IMR-90 (cell line): Measurements from ENCODE around the gene OSCP1. TPM values are rescaled to one million over a fixed set of nuclear protein-coding genes. Genes with fewer than 3 reads are reported as not detected.
A peak's percentile ranks its signal among the peaks of the same experiment; 100 is the strongest.

Experiments
- ATAC-seq: fragments of 200-7000 bp; cut with Tn5 transposase; 2 replicates; pipeline ENCODE4 v1.9.1; 2020; ENCODE audit warnings: low read depth, mild to moderate bottlenecking, moderate library complexity
- BruUV-seq: library from RNA; stranded (reverse); fragments of 400-500 nt; replicated peaks from 2 replicates; lab custom pipeline; 2021; lab: Mats Ljungman, UMichigan
- CTCF ChIA-PET: fragments of 300-600 bp; formaldehyde crosslinking; extraction: SDS; loops from one replicate; lab custom pipeline; 2021; ENCODE audit warnings: antibody characterized with exemption; lab: Yijun Ruan, JAX
- POLR2A ChIA-PET: fragments of 300-600 bp; sonication (Branson Sonifier 250); formaldehyde crosslinking; loops from one replicate; lab custom pipeline; 2022; ENCODE audit warnings: antibody characterized with exemption; ENCODE audit not compliant: unreplicated experiment; lab: Charles Lee
- DNase-seq: peaks from one replicate; pipeline ENCODE4 v3.0.0; 2013
- H2AFZ ChIP-seq: replicated peaks from 2 replicates; pipeline ENCODE3; 2013; ENCODE audit warnings: low read length, mild to moderate bottlenecking; ENCODE audit not compliant: poor library complexity
- H2AK5ac ChIP-seq: 2 replicates; pipeline ENCODE4 v1.6.1; 2013; ENCODE audit warnings: low read depth, low read length, inconsistent platforms
- H2AK9ac ChIP-seq: replicated peaks from 2 replicates; pipeline ENCODE3; 2013; ENCODE audit warnings: mild to moderate bottlenecking, low read depth, low read length, moderate library complexity; ENCODE audit not compliant: poor library complexity
- H2BK120ac ChIP-seq: 2 replicates; pipeline ENCODE4 v1.6.1; 2013; ENCODE audit warnings: low read depth, low read length, inconsistent platforms
- H2BK15ac ChIP-seq: 3 replicates; pipeline ENCODE4 v1.6.1; 2013; ENCODE audit warnings: low read depth, low read length, inconsistent platforms
- H2BK20ac ChIP-seq: 2 replicates; pipeline ENCODE4 v1.6.1; 2013; ENCODE audit warnings: low read depth, mild to moderate bottlenecking, inconsistent platforms, low read length, moderate library complexity
- H2BK5ac ChIP-seq: 2 replicates; pipeline ENCODE4 v1.6.1; 2013; ENCODE audit warnings: mild to moderate bottlenecking, low read depth, low read length, inconsistent platforms; ENCODE audit not compliant: poor library complexity, severe bottlenecking
- H3K14ac ChIP-seq: replicated peaks from 2 replicates; pipeline ENCODE4 v1.6.1; 2013; ENCODE audit warnings: low read depth, low read length, inconsistent platforms
- H3K18ac ChIP-seq: 2 replicates; pipeline ENCODE4 v1.6.1; 2013; ENCODE audit warnings: low read depth, low read length, control low read depth
- H3K23ac ChIP-seq: 2 replicates; pipeline ENCODE4 v1.6.1; 2013; ENCODE audit warnings: low read depth, low read length, inconsistent platforms
- H3K27ac ChIP-seq: 2 replicates; pipeline ENCODE4 v1.5.1; 2013; ENCODE audit warnings: mild to moderate bottlenecking, control low read depth, low read length; ENCODE audit not compliant: insufficient read depth
- H3K27me3 ChIP-seq: 2 replicates; pipeline ENCODE4 v1.6.1; 2013; ENCODE audit warnings: low read length; ENCODE audit not compliant: control insufficient read depth, insufficient read depth
- H3K36me3 ChIP-seq: 2 replicates; pipeline ENCODE4 v1.6.1; 2013; ENCODE audit warnings: low read length, mixed read lengths; ENCODE audit not compliant: control insufficient read depth, insufficient read depth
- H3K4ac ChIP-seq: 2 replicates; pipeline ENCODE4 v1.6.1; 2013; ENCODE audit warnings: low read depth, low read length, inconsistent platforms
- H3K4me1 ChIP-seq: 2 replicates; pipeline ENCODE4 v1.6.1; 2013; ENCODE audit warnings: low read length, mixed read lengths; ENCODE audit not compliant: control insufficient read depth, insufficient read depth
- H3K4me2 ChIP-seq: 2 replicates; pipeline ENCODE4 v1.6.1; 2013; ENCODE audit warnings: low read depth, mild to moderate bottlenecking, control low read depth, low read length, moderate library complexity
- H3K4me3 ChIP-seq: 2 replicates; pipeline ENCODE4 v1.5.1; 2013; ENCODE audit warnings: low read depth, mild to moderate bottlenecking, control low read depth, low read length, moderate library complexity; ENCODE audit not compliant: insufficient read depth
- H3K56ac ChIP-seq: 2 replicates; pipeline ENCODE4 v1.6.1; 2013; ENCODE audit warnings: low read length, inconsistent platforms; ENCODE audit not compliant: insufficient read depth; ENCODE audit errors: extremely low read depth
- H3K79me1 ChIP-seq, 2 experiments: 2 replicates each; pipeline ENCODE4 v1.6.1; 2013; ENCODE audit warnings: low read length in 2 of 2, inconsistent platforms in 1 of 2, low read depth in 1 of 2
- H3K9ac ChIP-seq: 2 replicates; pipeline ENCODE4 v1.6.1; 2013; ENCODE audit warnings: low read depth, low read length, control low read depth
- H3K9me1 ChIP-seq: 2 replicates; pipeline ENCODE4 v1.6.1; 2013; ENCODE audit warnings: low read length, inconsistent platforms; ENCODE audit not compliant: insufficient read depth
- H3K9me3 ChIP-seq: 2 replicates; pipeline ENCODE4 v1.6.1; 2013; ENCODE audit warnings: low read length; ENCODE audit not compliant: control insufficient read depth, insufficient read depth
- H4K20me1 ChIP-seq: 2 replicates; pipeline ENCODE4 v1.6.1; 2013; ENCODE audit warnings: low read length, inconsistent platforms; ENCODE audit not compliant: insufficient read depth
- H4K5ac ChIP-seq: 2 replicates; pipeline ENCODE4 v1.6.1; 2013; ENCODE audit warnings: mild to moderate bottlenecking, low read depth, low read length, control low read depth
- H4K8ac ChIP-seq, 2 experiments: 2 replicates each; pipeline ENCODE4 v1.6.1; 2013; ENCODE audit warnings: low read depth in 2 of 2, low read length in 2 of 2, control low read depth in 1 of 2, inconsistent platforms in 1 of 2
- H4K91ac ChIP-seq: 2 replicates; pipeline ENCODE4 v1.6.1; 2013; ENCODE audit warnings: low read depth, low read length, inconsistent platforms; ENCODE audit not compliant: insufficient read depth
- CTCF ChIP-seq: conservative IDR thresholded peaks from 2 replicates; pipeline ENCODE4 v1.5.1; 2012; ENCODE audit warnings: mild to moderate bottlenecking, low read depth, low read length, improper control_type of control experiment
- POLR2A ChIP-seq: IDR thresholded peaks from 2 replicates; pipeline ENCODE4 v1.6.1; 2012; ENCODE audit warnings: mild to moderate bottlenecking, low read depth, low read length
- RAD21 ChIP-seq: IDR thresholded peaks from 2 replicates; pipeline ENCODE4 v1.6.1; 2012; ENCODE audit warnings: low read length, improper control_type of control experiment
- RFX5 ChIP-seq: IDR thresholded peaks from 2 replicates; pipeline ENCODE4 v1.8.0; 2012; ENCODE audit warnings: low read depth, mild to moderate bottlenecking, low read length, moderate library complexity
- SMC3 ChIP-seq: fragments of 150-350 bp; IDR thresholded peaks from 2 replicates; pipeline ENCODE4 v1.6.1; 2016; ENCODE audit warnings: low read depth, mild to moderate bottlenecking, antibody characterized with exemption, low read length, moderate library complexity
- WGBS, 2 experiments: methylation state at CpG; one replicate each; pipeline versions ENCODE4 v1.1.5 to v1.1.7; 2013; ENCODE audit warnings: missing lambda C conversion rate in 2 of 2; ENCODE audit not compliant: insufficient read length in 1 of 2; ENCODE audit errors: extremely low coverage in 2 of 2; 5-methylcytosine and 5-hydroxymethylcytosine counted together
- dilution Hi-C: fragments of 300-500 bp; cut with HindIII; formaldehyde crosslinking; loops from one replicate; pipeline ENCODE4 v1.14.3; 2018; ENCODE audit warnings: low sequenced_read_pairs; ENCODE audit not compliant: unreplicated experiment
- in situ Hi-C: fragments of 300-500 bp; cut with MboI; formaldehyde crosslinking; loops from 3 replicates; pipeline ENCODE4 v1.14.3; 2019; ENCODE audit warnings: low sequenced_read_pairs, inconsistent platforms, mixed read lengths
- intact Hi-C: fragments of 100-400 bp; cut with micrococcal nuclease; formaldehyde crosslinking; loops from 2 replicates; pipeline ENCODE4 v1.10.0; 2022
- polyA plus RNA-seq, 3 experiments: library from polyadenylated mRNA; depleted of rRNA; stranded (reverse); fragments of >200 nt; gene quantifications; 2 replicates each; pipeline ENCODE4 v1.2.3, GENCODE V29; 2012; ENCODE audit warnings: low replicate concordance in 1 of 3
- total RNA-seq: library from RNA; depleted of rRNA; stranded (reverse); fragments of >200 nt; gene quantifications from 2 replicates; pipeline ENCODE4 v1.2.3, GENCODE V29; 2012

The OSCP1 gene
- total and polyA plus RNA-seq, 2 of the 4 experiments (the other 2 are of a cell fraction) = 7.8 to 11.8 TPM

DNA sequence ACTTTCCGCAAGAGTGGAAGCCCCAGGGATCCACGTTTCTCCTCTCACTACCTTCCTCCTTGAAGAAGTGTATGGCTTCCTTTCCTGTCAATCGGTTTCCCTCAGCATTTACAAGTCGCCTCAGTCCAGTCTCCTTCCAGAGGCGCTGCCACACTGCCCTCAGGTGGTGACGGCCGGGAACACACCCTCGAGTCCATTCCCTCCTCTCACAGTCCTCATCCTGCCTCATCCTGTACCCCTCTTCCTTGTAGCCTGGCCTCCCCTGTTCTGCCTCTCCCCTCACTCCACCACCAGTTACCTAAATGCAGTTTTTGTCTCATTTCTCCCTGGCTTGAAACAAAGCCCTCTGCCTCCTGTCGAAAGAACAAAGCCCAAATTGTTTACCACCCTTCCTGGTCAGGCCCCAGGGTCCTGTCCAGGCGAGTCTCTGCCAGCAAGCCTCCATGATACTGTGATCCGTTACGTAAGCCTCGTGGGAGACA is 29.4 kb downstream of the OSCP1 start:
- H4K20me1 ChIP-seq = no peaks in the 10 kb centered on the region
- peak overlapping the region; percentile 76; the same call in 1 of the 2 replicates for H2AK5ac ChIP-seq
- H2BK5ac ChIP-seq = peak overlapping the region; percentile 39
- peak; percentile 82 for DNase-seq
- H3K4me2 ChIP-seq = no peak overlapping the region
- peaks cover 3% of the 10 kb centered on the region; the same call in 1 of the 2 replicates for H3K36me3 ChIP-seq
- peak overlapping the region; percentile 82 for H2BK120ac ChIP-seq
- peak overlapping the region; percentile 20; the same call in 1 of the 3 replicates for H2BK15ac ChIP-seq
- peak overlapping the region; percentile 69 for H3K4ac ChIP-seq
- dilution Hi-C loops (no loop called here), intact Hi-C loops (loop anchor here (1.0 to 5.0 kb wide), 7 partner anchors 34 to 322 kb away; partner anchors contain the start of genes SH3D21, STK40 and TRAPPC3), in situ Hi-C loops (loop anchor here (5.0 to 25.0 kb wide), 2 partner anchors 84 to 309 kb away; no protein-coding TSS in a partner anchor)
- TF ChIP-seq RAD21 = peak; percentile 99
- TF ChIP-seq POLR2A = peak; percentile 44; the same call in 1 of the 2 replicates
- TF ChIP-seq CTCF = peak; percentile 94
- peak; percentile 95 for TF ChIP-seq SMC3
- no peak for TF ChIP-seq RFX5
- peak overlapping the region; percentile 80 for H2BK20ac ChIP-seq
- peak overlapping the region in 1 of 2 experiments; percentile 96; a peak in 2 of 4 replicates for H4K8ac ChIP-seq
- peak overlapping the region; percentile 90 for H2AFZ ChIP-seq
- no peak overlapping the region for H3K14ac ChIP-seq
- H3K9me1 ChIP-seq = no peaks in the 10 kb centered on the region
- no peak overlapping the region; the same call in 1 of the 2 replicates for H3K18ac ChIP-seq
- ATAC-seq = peak; percentile 99
- ChIA-PET CTCF (interaction anchor here (0.8 kb wide), 1 partner anchor 28 kb away, joined by 4 read pairs; no protein-coding TSS in a partner anchor), POLR2A (no interaction called here)
- peak overlapping the region; percentile 71; the same call in 1 of the 2 replicates for H4K5ac ChIP-seq
- peaks cover 5% of the 10 kb centered on the region for H3K4me1 ChIP-seq
- 16% methylated on average over 12 of the region's 13 CpGs; no CpG with 5 or more reads in 1 of the 2 experiments for WGBS, 2 experiments
- H3K4me3 ChIP-seq = no peak overlapping the region
- BruUV-seq = no TSS peak
- no peak overlapping the region for H3K56ac ChIP-seq
- peak overlapping the region; percentile 82 for H2AK9ac ChIP-seq
- H3K9me3 ChIP-seq = no peaks in the 10 kb centered on the region
- peak overlapping the region; percentile 62; the same call in 1 of the 2 replicates for H4K91ac ChIP-seq
- no peak overlapping the region for H3K9ac ChIP-seq
- no peak overlapping the region for H3K27ac ChIP-seq
- H3K27me3 ChIP-seq = no peaks in the 10 kb centered on the region
- no peak overlapping the region for H3K23ac ChIP-seq
- no peaks in the 10 kb centered on the region for H3K79me1 ChIP-seq
